HG02588 (cell line): Measurements from ENCODE around the gene TSPEAR.
"Not testable (repeated sequence)": the region's sequence is repeated elsewhere in the genome, so short reads cannot be mapped to it uniquely, and the experiment has no call there.

Experiments
- ATAC-seq: cut with Tn5 transposase; IDR thresholded peaks from one replicate; pipeline ENCODE4 v1.9.1; 2021; ENCODE audit warnings: mild to moderate bottlenecking, moderate library complexity; ENCODE audit not compliant: unreplicated experiment

TSPEAR gene

DNA sequence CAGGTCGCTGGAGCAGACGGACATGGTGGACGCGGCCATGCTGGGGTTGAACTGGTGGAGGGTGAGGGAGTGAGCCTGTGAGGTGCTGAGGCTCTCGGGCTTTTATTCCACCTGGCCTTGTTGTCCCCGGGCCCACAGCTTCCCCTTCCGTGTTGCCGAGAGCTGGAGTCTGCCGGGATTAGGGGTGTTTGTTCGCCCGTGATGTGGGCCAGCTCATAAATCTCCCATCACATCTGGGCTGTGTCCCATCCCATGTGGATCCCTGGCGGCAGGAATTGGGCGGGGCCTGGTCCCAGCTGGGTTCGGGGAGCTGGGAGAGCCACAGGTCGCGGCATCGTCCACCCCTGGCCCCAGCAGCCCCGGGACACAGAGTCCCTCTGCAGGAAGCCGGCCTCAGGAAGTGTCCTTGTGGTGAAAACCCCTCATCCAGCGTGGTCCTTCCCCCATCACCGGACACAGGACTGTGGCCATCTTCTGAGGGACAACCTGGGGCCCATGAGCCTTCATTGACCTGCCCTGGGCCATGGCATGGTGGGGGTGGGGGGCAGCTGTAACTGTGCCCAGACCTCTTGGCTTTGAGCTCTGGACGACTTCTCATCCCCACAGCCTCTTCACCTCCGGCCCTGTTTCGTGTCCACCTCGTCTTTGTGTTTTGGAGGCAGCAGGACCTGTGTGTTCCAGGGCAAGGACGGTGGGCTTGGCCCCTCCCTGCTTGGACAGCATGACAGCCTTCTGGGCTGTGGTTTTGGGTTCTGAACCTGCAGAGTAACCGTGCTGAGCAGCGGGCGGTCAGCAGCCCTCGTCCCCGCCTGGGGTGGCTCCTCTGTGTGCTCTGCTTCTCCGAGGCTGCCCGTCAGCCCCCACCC, 118.7 kb downstream of the TSPEAR start, which contains the start of gene KRTAP10-6:
KRTAP10-6 (minus strand) TSS at position 60 of the 866 bp plus-strand sequence; CDS start at position 39, 21 bp downstream.
- no peak for ATAC-seq

DNA sequence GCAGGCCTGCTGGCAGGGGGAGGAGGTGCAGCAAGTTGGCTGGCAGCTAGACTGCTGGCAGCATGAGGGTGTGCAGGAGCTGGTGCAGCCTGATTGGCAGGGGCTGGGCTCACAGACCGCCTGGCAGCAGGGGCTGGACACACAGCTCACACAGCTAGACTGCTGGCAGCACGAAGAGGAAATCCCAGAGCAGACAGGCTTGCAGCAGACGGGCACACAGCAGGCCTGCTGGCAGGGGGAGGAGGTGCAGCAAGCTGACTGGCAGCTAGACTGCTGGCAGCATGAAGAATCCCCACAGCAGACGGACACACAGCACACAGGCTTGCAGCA, 119.6 kb downstream of the TSPEAR start:
- not testable (repeated sequence) for ATAC-seq

DNA sequence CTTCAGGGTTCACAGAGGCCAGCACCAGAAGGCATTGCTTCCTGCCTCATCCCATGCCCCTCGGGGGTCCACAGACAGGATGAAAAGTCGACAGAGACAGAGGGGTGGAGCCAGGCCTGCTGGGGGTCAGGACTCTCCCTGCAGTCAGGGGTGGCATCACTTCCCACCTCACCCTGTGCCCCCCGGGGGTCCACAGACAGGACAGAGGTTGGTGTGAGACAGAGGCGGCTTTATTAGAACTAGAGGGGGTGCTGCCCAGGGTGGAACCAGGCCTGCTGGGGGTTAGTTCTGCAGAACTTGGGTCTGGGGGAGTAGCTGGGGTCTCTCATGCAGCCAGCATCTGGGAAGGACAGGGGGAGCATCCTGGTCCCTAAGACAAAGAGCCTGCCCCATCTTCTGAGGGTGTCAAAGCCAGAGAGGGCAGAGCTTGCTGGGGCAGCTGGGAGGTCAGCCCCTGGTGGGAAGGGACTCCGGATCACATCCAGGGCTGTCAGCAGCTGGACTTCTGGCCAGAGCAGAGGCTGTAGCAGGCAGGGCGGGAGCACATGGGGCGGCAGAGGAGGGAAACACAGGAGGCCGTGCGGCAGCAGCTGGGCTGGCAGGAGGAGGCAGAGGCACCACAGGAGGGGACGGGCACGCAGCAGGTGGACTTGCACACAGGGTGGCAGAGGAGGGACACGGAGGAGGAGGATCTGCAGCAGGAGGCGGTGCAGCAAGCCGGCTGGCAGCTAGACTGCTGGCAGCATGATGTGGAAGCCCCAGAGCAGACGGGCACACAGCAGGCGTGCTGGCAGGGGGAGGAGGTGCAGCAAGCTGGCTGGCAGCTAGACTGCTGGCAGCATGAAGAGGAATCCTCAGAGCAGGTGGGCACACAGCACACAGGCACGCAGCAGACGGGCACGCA, 120.2 kb downstream of the TSPEAR start:
- ATAC-seq = not testable (repeated sequence)

DNA sequence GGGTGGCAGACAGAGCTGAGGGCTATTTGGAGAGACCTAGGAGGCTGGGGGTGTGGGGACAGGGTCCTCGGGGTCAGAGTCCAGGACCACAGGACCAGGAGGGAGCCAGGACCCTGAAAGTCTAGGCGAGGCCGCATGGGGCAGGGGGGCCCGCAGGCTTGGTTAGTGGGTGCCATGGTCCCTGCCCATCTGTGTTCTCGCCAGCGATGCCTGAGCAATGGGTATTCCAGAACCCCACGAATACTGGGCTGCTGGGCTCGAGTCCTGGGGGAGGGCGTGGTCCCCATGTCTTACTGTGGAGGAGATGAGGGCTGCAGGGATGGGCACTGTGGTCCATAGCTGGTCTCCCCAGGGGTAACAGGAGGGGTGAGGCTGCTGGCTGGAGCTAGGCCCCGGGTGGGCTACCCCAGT, 121.1 kb downstream of the TSPEAR start:
- ATAC-seq = no peak

DNA sequence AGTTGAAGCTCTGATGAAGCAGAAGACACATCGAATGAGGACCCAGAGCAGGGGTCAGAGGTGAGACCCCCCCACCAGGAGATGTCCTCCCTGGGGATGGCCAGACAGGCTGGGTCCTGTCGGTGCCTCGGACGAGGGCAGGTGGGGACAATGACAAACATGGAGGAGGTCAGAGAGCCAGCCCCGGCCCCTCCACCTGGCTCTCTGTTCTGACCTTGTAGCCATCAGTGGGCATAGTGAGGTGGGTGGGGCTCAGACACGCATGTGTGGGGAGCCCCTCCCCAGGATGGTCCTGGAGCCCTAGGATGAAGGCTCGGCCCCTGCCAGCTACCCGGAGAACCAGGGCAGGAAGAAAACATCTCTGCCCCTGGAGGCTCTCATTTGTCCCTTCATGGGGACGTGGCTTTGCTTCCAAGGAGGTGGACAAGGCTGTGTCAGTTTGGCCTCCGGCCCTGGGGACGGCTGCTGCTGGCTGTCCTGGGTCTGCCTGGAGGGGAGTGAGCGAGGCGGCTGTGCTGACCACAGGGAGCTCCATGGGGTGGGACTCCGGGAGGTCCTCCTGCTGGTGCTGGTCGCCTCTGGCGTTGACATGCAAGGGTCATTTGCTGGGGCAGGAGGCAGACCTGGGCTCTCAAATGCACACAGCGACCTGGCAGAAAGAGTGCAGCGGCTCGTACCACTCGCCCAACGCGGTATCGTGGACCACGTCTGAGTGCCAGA, 121.6 kb downstream of the TSPEAR start:
- no peak for ATAC-seq

DNA sequence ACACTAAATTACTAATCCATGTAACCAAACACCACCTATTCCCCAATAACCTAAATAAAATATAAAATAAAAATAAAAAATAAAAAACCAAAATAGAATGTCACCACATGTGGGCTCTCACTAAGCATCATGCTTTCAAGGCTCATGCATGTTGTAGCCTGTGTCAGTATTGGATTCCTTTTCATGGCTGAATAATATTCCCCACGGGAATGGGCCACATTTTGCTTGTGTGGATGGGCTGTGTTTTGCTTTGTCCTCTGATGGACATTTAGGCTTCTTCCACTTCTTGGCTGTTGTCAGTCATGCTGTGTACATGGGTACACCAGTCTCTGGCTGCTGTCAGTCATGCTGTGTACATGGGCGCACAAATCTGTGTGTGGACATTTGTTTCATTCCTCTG, 122.3 kb downstream of the TSPEAR start:
- ATAC-seq = no peak

DNA sequence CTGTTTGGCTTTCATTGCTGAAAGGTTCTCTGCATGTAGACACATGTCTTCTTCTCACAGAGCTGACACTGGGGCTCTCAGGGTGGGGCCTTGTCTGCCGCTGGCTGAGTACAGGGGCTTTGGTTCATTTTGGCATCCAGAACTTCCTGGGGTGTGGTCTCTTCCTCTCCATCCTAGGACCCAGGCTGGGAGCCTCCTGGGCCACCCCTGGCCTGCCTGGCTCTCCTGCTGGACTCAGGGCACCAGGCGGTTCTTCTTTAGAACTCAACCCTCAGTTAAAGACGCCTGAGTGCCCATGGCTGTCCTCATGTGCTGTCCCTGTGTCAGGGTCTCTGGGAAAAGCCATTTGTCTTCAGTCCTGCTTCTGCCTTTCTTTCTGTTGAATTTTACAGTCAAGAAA, 125.5 kb downstream of the TSPEAR start:
- ATAC-seq = no peak

DNA sequence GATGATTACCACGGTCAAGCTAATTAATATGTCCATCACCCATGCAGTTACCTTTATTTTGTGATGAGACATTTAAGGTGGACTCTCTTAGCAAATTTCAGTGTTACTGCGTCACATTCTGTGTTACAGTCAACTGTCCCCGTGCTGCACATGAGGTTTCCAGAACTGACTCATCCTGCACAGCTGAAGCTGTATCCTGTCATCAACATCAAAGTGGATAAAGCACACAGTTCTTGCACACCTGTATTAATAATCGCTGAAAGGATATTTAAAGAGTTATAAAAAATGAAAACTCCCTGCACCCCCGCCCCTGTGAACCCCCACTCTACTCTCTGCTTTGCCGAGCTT, 127.6 kb downstream of the TSPEAR start:
- no peak for ATAC-seq

DNA sequence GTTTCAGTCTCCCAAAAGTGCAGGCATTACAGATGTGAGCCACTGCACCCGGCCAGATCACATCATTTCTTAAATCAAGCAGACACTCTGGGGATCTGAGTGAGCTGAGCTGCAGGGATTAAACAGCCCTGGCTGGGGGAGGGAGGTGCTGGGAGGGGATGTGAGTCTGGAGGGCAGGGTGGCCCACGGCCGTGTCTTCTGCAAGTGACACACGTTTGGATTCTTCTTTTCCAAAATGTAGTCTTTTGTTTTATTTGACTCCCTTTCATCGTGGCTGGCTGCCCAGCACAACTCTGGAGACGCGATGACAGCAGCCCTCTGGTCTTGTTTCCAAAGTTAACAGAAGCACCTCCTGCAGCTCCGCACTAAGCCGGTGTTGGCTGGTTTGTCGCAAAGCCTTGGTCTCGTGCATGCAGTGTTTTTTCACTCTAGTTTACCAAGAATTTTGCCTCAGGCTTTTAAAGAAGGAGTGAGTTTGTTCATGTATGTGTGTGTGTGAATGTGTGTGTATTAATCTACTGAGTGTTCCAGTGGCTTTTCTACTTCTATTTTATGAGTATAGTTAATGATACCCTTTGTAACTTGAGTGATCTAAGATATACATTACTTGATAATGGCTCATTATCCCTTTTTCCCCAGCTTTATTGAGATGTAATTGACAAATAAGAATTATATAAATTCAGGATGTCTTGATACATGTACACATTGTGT, 128.1 kb downstream of the TSPEAR start:
- ATAC-seq = no peak

DNA sequence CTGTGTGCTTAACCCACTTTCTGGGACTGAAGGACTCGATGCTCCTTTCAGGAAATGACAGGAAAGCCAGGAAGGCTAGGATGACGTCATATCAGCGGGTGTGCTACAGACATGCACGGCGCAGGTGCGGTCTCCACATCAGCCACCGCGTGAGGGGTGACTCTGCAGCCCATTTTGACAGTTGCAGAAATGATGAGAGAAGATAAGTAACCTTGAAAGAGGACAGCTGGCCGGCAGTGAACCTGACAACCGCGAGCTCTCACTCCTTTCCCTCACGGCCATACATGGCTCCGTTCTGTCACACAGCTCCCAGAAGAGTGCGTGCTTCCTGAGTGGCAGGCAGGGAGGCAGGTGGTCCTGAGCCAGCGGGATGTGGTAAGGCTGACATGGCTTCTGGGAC, 129.3 kb downstream of the TSPEAR start:
- ATAC-seq = no peak

DNA sequence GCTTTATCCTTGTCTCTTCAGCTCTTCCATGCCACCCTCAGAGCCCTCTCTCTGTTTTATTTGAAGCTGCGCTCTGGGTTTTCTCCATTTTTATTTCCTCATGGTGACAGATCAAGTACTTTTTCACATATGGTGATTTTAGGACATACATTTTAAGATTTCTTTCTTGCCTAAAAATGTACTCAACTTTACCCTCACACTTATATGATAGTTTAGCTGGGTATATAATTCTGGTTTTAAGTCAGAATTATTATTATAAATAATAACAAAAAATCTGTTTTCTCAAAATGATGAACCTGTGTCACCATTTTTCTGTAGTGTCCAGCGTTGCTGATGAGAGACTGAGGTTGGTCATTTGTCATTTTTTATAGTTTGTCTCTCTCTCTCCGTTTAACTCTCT, 130.2 kb downstream of the TSPEAR start:
- ATAC-seq = no peak

DNA sequence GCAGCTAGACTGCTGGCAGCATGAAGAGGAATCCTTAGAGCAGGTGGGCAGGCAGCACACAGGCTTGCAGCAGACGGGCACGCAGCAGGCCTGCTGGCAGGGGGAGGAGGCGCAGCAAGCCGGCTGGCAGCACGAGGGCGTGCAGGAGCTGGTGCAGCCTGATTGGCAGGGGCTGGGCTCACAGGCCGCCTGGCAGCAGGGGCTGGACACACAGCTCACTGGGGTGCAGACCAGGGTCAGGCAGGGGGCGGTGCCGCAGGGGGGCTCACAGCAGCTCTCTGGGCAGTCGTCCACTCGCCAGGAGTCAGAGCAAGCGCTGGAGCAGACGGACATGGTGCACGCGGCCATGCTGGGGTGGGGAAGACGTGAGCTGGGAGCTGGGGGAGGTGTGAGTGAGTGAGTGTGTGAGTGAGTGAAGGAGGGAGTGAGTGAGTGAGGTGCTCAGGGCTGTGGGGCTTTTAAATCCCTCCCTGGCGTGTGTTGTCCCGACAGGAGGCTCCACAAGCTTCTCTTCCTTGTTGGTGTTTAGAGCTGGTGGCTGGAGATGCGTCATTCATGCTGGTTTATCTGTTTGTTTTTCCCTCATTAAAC, 131.0 kb downstream of the TSPEAR start, which contains the start of gene KRTAP10-5:
KRTAP10-5 (minus strand) TSS at position 374 of the 591 bp plus-strand sequence; CDS start at position 348, 26 bp downstream.
- not testable (repeated sequence) for ATAC-seq

DNA sequence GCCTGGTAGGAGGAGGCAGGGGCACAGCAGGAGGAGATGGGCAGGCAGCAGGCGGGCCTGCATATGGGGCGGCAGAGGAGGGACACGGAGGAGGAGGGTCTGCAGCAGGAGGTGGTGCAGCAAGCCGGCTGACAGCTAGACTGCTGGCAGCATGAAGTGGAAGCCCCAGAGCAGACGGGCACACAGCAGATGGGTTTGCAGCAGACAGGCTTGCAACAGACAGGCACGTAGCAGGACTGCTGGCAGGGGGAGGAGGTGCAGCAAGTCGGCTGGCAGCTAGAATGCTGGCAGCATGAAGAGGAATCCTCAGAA, 131.6 kb downstream of the TSPEAR start:
- no peak for ATAC-seq

DNA sequence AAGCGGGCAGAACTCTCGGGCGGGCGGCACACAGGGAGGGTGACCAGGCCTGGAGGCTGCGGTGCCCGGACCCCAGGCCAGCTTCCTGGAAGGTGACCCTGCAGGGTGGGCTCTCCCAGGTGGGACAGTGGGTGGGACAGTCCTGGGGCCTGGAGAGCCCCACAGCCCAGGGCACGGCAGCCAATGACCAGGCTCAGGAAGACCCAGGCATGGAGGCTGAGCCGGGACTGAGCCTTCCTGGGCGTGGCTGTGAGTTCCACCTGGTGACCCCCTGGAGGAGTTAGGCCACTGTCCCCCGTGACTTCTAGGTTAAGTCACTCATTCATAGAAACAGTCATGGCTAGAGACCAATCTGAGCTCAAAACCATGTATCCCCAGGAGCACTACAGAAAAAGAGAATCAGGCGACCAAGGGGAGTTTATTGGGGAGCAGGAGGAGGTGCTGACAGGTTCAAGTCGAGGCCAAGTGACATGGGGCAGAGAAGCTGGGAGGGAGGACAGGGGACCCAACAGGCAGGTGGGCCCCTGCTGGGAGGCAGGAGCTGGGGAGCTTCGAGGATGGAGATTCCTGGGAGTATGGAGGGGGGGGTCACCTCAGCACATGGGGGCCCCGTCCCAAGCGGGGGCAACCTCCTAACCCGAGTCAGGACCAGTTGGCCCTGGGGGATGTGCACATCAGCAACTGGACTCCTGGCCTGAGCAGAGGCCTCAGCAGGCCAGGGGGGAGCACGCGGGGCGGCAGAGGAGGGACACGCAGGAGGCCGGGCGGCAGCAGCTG, 132.1 kb downstream of the TSPEAR start:
- ATAC-seq = no peak

DNA sequence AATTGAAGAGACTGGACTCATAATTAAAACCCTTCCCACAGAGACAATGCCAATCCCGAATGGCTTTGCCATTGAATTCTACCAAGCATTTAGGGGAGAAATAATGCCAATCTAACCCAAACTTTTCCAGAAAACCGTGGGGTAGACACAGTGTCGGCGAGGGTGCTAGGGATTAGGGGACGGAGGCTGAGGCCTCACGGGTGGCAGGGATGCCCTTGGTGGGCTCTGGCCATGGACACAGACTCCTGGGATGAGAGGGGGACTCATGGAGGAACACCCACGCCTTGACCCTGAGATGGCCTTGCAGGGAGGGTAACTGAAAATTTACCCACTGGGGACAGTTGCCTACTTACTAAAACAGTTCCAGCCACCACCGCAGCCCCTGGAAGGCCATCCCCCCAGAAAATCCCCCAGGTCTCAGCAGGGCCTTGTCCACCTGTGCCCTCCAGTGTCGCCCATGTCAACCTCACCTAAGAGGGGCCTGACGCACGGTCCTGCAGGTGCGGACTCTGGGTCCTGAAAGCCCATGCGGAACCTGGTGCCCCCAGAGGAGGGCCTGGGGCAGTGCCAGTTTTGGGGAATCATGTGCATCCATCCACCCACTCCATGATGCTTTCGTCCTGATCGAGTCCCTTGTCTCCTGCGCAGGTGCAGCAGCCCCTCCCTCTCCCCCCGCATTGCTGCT, 132.9 kb downstream of the TSPEAR start:
- ATAC-seq = no peak

DNA sequence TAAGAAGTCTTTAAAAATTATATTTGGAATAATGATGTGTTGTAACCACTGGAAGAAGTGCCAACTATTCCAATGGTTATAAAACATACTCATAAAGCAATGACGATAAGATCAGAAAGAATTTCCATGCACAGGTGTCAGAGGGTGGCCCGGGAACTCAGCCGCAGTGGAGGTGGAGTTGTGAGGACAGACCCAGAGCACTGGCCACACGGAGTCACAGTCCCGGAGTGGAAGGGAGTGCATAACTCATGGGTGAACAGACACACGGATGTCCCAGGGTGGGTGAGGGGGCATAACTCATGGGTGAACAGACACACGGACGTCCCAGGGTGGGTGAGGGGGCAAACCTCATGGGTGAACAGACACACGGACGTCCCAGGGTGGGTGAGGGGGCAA, 135.3 kb downstream of the TSPEAR start:
- ATAC-seq = no peak

DNA sequence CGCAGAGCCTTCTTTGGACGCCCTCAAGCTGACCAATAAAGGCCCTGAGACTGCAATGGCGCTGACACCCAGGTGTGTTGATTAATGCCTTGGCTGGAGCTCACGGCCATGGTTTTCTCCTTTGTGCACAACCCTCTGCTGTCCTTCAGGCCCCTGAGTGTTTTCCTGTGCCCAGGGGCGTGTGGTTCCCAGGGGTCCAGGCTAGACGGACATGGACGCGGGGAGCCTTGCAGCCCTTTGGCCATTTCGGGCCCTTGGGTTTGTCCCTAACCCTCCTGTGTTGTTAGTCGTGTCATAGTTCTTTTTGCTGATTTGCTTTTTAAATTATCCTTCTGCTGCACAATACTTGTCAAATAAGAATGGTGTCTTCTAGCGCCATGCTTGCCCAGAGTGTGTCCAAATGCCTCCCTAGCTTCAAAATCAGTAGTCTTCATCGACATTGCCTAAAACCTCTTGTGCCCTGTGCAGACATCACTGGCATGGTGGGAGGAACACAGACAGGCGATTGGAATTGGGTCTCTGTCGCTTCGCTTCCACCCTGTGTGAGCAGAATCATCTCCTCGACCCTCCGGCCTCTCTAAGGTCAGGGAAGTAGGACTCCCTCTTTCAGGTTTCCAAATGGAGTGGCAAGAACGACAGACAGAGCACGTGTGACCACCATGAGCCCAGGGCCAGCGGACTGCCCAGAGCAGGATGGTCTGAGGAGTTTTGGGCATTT, 135.9 kb downstream of the TSPEAR start:
- ATAC-seq = no peak
